Upper lobe of right lung (tissue), 1 donor: ENCODE results near the gene DAPK2. TPM values are rescaled to one million over a fixed set of nuclear protein-coding genes. Genes with fewer than 3 reads are reported as not detected.
A peak's percentile ranks its signal among the peaks of the same experiment; 100 is the strongest.

Experiments
- ATAC-seq: fragments of 200-7000 bp; cut with Tn5 transposase; one replicate; pipeline ENCODE4 v1.9.1; 2020; ENCODE audit warnings: mild to moderate bottlenecking, moderate library complexity
- DNase-seq: peaks from one replicate; pipeline ENCODE4 v3.0.0-alpha.2; 2020
- H3K27ac ChIP-seq: fragments of 200-600 bp; one replicate; pipeline ENCODE4 v1.8.0; 2022
- H3K27me3 ChIP-seq: fragments of 200-600 bp; one replicate; pipeline ENCODE4 v1.8.0; 2022; ENCODE audit warnings: mild to moderate bottlenecking
- H3K36me3 ChIP-seq: fragments of 200-600 bp; one replicate; pipeline ENCODE4 v1.8.0; 2022
- H3K4me1 ChIP-seq: fragments of 200-600 bp; one replicate; pipeline ENCODE4 v1.8.0; 2022
- H3K4me3 ChIP-seq: fragments of 200-600 bp; one replicate; pipeline ENCODE4 v1.8.0; 2022; ENCODE audit warnings: mild to moderate bottlenecking
- H3K9me3 ChIP-seq: fragments of 200-600 bp; one replicate; pipeline ENCODE4 v1.8.0; 2022
- intact Hi-C: fragments of 100-400 bp; cut with DNase I; formaldehyde crosslinking; loops from one replicate; pipeline ENCODE4 v1.11.0; 2022
- total RNA-seq: library from RNA; stranded (reverse); fragmentation: NEBNext Ultra II Directional; extraction: Animal tissue kit (Norgen Biotek cat#: 25700); gene quantifications from one replicate; pipeline ENCODE4 v1.2.1, GENCODE V29; 2021
- TF ChIP-seq, protein P1 (sequence below): fragments of 200-600 bp; IDR thresholded peaks from one replicate; pipeline ENCODE4 v1.8.0; 2022; ENCODE audit warnings: antibody characterized with exemption
- donor health status: DM: no; HTN: yes; CAD: no; lungs with severe emphysema.

Gene DAPK2
- total RNA-seq, 1 donor from 2014 or later, result 73.3 TPM

DNA sequence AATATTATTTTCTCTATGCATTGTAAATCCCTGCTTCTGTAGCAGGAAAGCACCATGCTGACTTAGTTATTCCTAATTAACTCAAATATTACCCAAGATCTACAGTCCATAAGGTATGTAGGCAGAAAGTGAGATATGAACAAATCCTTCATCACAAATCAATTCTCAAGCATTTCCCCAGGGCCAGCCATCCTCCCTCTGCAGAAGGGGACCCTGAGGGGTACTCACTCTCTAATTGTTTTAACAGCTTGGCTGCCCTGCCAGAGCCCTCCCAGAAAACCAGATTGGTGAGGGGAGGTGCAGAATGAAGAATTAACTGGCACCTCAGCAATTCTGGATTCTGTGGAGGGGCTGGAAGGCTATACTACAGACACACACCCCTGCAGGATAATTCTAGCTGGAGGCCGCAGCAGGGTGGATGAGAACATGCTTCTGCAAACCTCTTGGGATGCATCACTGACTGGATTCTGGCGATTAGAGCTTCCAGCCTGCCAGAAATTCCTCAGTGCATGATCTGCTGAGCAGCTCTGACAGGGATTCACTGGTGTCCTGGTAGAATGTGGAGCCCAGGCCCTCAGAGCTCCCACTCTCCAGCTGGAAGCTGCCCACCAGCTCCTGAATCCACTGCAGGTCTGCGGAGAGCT, 123.9 kb downstream of the DAPK2 start:
- TF ChIP-seq, protein P1, sequence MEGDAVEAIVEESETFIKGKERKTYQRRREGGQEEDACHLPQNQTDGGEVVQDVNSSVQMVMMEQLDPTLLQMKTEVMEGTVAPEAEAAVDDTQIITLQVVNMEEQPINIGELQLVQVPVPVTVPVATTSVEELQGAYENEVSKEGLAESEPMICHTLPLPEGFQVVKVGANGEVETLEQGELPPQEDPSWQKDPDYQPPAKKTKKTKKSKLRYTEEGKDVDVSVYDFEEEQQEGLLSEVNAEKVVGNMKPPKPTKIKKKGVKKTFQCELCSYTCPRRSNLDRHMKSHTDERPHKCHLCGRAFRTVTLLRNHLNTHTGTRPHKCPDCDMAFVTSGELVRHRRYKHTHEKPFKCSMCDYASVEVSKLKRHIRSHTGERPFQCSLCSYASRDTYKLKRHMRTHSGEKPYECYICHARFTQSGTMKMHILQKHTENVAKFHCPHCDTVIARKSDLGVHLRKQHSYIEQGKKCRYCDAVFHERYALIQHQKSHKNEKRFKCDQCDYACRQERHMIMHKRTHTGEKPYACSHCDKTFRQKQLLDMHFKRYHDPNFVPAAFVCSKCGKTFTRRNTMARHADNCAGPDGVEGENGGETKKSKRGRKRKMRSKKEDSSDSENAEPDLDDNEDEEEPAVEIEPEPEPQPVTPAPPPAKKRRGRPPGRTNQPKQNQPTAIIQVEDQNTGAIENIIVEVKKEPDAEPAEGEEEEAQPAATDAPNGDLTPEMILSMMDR, result no peak
- Histone ChIP-seq H3K27me3 (no peaks in the 10 kb centered on the region), H3K4me3 (no peak overlapping the region), H3K36me3 (peaks cover 14% of the 10 kb centered on the region), H3K9me3 (no peaks in the 10 kb centered on the region), H3K27ac (no peak overlapping the region), H3K4me1 (no peaks in the 10 kb centered on the region)
- no peak for DNase-seq
- ATAC-seq, result no peak
- intact Hi-C loops, result no loop called here

DNA sequence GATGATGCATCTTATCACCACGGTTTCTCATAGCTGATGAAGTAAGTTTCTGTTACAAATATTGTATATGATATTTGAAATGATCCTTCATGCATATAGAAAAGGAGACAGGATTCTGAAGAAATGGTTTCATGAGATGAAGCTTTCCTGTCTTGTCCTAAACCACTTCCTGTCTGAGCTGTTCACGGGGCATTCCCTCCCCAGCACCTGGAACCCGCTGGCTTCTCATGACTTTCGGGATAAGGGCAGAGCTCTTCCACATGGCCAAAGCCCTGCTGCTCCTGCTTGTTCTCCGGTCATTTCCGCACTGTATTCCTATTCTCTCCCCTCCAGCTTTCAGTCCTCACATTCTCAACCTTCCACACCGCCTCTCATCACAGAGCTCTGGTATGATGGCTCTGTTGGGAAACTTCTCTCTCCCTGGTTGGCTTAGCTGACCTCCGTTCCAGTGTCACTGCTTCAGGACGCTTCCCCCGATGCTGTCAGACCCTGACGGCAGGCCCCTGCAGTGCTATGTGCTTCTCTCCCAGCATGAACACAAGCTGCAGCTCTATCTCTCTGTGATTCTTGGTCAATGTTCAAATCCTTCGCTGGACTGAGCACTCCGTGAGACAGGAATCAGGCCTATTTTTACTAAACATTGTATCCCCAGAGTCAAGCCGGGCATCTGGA, 125.6 kb downstream of the DAPK2 start:
- H3K27ac ChIP-seq, result no peak overlapping the region
- H3K4me1 ChIP-seq, result no peaks in the 10 kb centered on the region
- ATAC-seq, result no peak
- intact Hi-C loops, result no loop called here
- DNase-seq, result no peak
- TF ChIP-seq, protein P1, result no peak
- H3K4me3 ChIP-seq, result no peak overlapping the region
- peaks cover 14% of the 10 kb centered on the region for H3K36me3 ChIP-seq
- H3K27me3 ChIP-seq, result no peaks in the 10 kb centered on the region
- H3K9me3 ChIP-seq, result no peaks in the 10 kb centered on the region

DNA sequence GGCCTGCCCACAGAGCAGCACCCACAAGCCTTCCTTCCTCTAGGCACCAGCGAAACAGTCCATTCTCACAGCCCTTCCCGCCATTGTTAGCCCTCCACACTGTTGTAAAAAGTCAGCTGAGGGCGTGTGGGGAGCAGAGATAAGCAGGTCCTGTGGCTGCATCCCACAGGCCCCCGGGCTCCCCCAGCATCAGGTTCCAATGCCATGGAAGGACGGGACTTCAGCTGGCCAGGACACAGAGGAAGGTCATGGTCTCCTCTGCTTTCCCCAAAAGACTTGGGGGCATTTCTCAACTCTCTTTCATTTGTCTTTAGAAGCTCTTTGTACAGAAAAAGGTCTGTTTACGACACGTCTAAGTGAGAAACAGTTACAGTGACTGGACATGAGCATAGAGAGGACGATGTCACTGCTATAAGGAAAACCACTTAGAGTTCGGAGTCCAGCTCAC, 127.4 kb downstream of the DAPK2 start:
- DNase-seq, result no peak
- no peak overlapping the region for H3K4me3 ChIP-seq
- no peaks in the 10 kb centered on the region for H3K9me3 ChIP-seq
- intact Hi-C loops, result no loop called here
- H3K36me3 ChIP-seq, result peaks cover 14% of the 10 kb centered on the region
- no peaks in the 10 kb centered on the region for H3K4me1 ChIP-seq
- no peaks in the 10 kb centered on the region for H3K27me3 ChIP-seq
- TF ChIP-seq, protein P1, result no peak
- no peak overlapping the region for H3K27ac ChIP-seq
- no peak for ATAC-seq

DNA sequence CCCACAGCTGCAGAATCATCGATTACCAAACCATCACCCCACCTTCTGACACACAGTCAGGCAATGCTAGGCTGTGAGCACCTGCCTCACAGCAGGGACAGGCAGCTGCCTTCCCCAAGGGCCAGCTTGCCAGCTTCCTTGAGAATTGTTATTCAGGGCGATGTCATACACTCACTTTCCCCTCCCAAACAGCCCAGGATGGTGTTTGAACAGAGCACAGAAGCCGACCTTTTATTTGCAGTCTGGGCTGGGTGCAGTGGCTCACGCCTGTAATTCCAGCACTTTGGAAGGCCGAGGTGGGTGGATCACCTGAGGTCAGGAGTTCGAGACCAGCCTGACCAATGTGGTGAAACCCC, 128.0 kb downstream of the DAPK2 start:
- no peaks in the 10 kb centered on the region for H3K9me3 ChIP-seq
- H3K27ac ChIP-seq, result no peak overlapping the region
- intact Hi-C loops, result no loop called here
- TF ChIP-seq, protein P1, result no peak
- H3K27me3 ChIP-seq, result no peaks in the 10 kb centered on the region
- ATAC-seq (peak; percentile 20), DNase-seq (no peak)
- H3K4me3 ChIP-seq, result no peak overlapping the region
- H3K4me1 ChIP-seq, result no peaks in the 10 kb centered on the region
- H3K36me3 ChIP-seq, result peaks cover 10% of the 10 kb centered on the region

DNA sequence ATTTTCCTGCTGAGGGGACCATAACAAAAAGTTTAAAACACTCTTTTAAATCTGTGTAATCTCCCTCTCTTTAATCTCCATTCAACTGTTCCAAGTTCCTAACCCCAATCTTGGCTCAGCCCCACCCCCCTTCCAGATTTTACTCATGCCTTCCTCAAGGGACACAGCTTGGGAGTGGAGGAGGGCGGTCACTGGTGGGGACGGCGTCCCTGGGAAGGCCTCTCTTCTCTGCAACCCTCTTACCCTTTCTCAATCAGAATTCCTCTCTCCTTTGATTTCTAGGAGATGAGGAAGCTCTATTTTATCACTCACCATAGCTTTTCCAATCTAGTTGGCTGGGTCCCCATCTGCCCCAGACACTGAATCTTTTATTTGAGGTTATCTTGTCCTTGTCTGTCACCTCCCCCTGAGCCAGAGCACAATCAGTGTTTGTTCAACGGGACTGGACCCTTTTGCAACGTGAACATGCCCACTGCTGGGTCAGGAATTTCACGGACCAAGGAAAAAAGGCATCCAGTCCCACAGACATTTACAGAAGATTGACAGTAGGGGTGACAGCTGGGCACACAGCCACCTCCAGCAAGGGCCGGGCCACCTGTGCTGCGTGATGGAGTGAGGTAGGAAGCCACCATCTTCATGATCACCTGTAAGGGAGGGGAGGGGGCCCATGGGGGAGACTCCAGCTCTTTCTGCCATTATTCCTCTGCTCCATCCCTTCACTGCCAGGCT, 128.5 kb downstream of the DAPK2 start:
- H3K36me3 ChIP-seq, result peaks cover 6% of the 10 kb centered on the region
- intact Hi-C loops, result no loop called here
- DNase-seq (no peak), ATAC-seq (no peak)
- no peak overlapping the region for H3K27ac ChIP-seq
- H3K4me3 ChIP-seq, result no peak overlapping the region
- H3K4me1 ChIP-seq, result no peaks in the 10 kb centered on the region
- TF ChIP-seq, protein P1, result no peak
- no peaks in the 10 kb centered on the region for H3K9me3 ChIP-seq
- no peaks in the 10 kb centered on the region for H3K27me3 ChIP-seq
